Putamen (tissue), 1 donor: Measurements from ENCODE around the gene VAV2.

Experiments used
- DNase-seq: peaks from one replicate; pipeline ENCODE4 v3.0.0-alpha.2; 2016; ENCODE audit warnings: low spot score

VAV2 gene

DNA sequence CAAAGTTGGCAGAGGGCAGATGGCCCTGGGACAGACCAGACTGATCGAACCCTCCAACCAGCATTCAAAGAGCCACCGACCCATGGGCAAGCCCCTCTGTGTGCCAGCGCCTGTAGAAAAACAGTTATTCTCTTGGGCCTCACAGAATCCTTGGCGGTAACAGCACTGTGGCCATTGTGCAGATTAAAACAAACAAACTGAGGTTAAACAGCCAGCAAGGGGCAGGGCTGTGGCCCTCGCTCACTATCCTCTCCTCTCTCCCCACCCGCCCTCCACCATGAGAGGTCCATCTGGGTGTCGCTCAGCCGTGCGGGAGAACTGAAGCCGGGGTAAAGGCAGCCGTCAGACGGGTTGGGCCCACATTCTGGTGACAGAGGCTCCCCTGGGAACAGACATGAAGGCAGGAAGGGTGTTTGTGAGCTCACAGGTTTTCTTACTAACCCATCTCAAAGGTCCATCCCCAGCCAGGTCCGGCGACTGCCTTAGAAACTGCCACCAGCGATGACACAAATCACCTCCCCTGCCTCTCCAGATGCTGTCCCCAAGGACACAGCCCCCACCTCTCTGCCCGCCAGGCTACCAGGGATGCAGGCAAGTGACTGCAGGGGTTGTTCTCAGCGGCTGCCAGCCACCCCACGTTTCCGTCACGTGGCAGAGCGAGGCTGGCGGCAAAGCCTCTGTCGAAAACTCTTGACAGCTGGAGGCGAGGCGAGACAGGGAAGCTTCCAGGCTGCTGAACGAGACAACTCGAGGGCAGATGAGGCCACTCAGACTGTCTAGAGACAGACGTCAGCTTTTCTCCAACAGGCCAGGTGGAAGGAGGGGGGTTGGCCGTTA lies 178.2 kb downstream of the VAV2 start:
- no peak for DNase-seq

DNA sequence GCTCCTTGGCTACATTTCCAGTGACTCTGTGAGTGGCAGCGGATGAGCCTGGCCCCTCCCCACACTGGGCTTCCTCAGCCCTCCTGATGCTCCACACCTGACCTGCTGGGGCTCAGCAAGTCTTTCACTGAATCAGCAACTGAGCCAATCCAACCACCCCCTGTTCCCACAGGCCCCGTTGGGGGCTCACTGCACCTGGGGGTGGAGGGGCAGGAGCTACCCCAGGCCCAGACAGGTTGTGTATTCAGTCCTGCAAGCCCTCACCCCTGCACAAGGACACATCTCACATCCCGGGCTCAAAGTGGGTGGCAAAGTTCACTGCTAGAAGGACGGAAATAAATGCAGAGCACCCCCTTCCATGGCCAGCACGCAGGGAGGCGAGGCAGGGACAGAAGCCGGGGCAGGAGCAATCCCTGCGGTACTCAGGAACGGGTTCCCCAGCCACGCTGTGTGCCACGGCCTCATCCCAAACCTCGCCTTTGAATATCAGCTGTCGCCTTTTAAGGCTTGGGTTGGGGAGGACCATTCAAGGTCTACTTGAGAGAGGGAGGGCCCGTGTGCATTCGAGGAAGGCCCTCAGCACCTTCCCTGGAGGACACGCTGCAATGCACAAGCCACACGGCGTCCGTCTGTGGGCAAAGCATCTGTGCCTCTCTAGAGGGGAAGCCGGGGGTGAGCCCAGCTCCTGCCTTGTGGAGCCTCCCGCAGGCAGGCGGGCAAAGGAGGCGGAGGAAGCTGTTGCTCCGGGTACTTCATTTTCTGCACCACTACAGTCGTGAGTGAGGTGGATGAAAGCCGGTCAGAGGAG lies 179.0 kb downstream of the VAV2 start:
- no peak for DNase-seq

- DNase-seq, result no peak
Observed at GRCh38 chr9:133812077-133812868, 179.9 kb downstream of the VAV2 start.

- DNase-seq, result no peak
Observed at GRCh38 chr9:133811471-133811870, 180.7 kb downstream of the VAV2 start.

DNA sequence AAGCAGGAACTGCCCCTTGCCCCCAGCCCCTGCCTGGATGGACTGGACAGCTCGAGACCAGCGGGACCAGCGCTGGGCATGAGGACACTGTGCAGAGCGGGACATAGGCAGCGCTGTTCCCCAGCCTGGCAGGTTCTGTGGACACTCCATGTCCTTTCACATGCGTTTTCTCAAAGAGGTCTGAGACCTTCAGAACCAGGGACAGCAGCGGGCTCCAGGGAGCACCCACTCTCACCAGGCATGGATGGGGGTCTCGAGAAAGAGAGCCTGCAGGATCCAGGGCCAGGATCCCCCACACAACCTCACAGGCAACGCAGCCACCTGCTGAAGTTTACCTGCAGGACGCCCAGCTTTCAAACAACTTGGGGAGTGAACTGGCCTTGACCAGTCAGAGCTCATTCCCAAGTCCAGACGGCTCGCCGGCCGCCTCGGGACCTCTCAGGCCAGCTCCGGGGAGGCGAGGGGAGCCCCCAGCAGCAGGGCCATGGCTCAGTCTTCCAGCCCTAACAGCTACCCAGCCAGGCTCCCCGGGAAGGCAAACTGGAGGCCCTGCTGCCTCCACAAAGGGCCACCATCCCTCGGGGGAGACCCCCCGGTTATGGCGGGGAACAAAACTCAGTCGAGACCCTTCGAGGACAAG lies 181.4 kb downstream of the VAV2 start:
- DNase-seq, result no peak

DNA sequence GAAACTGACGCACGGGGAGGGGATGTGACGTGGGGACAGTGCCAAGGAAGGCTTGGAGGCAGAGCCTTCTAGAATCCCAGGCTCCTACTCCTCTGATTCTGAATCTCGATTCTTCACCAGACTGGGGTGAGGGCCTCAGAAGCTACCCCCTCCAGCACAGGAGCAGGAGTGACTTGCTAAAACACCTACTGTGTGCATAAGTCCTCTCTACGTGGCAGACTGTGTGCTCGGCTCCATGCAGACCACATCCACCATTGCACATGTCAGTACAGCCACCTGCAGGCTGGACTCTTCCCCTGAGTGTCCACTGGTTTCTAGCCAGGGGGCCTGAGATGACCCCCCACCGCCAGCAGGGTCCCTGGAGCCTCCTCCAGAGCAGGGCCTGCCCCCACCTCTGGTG lies 182.8 kb downstream of the VAV2 start:
- DNase-seq, result no peak

DNA sequence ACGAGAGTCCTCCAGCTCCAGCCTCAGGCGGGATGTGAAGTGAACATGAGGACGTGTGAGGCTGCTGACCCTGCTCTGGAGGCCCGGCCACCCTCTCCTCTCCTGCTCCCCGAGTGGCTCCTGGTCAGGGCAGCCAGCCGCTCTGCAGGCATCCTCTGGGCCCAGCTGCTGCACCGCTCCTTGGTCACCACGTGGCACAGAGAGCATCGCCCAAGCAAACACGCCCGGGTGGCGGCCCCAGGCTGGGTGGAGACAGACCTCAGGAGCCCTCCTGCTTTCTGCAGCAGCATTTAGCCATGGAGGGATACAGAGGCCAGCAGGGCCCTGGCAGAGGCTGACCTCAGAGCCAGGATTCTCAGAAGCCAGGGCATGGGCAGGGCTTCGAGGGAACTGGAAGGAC lies 184.3 kb downstream of the VAV2 start:
- no peak for DNase-seq

DNA sequence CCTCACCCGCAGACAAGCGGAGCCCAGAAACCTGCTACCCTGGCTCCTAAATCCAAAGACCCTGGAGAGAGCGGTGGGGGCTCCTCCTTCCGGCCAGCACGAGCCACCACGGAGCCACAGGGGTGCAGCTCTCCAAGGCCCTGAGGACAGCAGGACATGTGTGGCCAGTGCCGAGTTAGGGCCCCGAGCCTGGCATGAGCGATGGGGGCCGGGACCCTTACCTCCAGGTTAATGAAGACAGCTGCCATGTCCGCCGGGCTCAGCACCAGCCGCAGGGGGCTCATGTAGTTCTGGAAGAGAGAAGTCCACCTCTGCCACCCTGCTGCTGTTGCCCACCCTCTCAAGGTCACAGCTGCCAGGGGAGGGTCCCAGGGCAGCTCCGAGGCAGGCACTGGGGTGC lies 185.1 kb downstream of the VAV2 start:
- no peak for DNase-seq

- DNase-seq, result no peak
Observed at GRCh38 chr9:133806623-133807010, 185.5 kb downstream of the VAV2 start.

GRCh38 chr9:133805876-133806622 lies 186.1 kb downstream of the VAV2 start:
- DNase-seq, result no peak

DNA sequence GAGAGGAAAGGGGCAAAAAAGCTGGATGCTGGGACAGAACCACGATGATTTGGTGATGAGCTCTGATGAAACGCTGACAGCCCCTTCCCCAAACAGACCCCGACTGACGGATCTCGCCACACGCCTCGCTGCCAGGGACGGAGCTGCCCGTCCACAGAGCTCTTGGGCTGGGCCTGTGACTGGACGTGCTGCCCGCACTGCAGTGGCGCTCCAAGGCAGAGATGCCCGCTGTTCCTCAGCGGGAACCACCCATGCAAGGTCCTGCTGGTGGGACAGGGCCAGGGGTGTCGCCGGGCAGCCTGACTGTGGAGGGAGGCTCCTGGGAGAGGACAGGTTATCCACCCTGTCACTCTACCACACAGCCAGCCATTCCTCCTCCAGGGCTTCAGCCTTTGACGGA lies 187.9 kb downstream of the VAV2 start:
- DNase-seq, result no peak

GRCh38 chr9:133803745-133804144 lies 188.4 kb downstream of the VAV2 start:
- no peak for DNase-seq

- no peak for DNase-seq
Observed at GRCh38 chr9:133803028-133803585, 189.0 kb downstream of the VAV2 start.

GRCh38 chr9:133801739-133802138 lies 190.4 kb downstream of the VAV2 start:
- DNase-seq, result no peak

DNA sequence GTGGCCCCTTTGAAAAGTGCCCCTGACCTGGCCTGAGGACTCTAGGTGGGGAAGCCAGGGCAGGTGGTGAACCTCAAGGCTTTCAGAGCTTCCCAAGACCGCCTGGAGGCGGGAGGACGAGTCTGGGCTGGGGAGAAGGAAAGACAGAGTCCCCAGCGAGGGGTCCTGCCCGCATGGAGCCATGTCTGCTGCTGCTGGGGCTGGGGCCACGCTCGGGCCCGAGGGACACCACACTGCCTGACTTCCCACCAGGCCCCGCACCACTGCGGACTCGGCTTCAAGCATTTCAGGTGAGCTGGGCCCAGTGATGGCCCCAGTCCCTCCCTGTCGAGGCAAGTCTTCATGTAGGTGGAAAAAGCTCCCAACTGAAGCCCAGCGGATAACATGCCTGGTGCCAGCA lies 191.9 kb downstream of the VAV2 start:
- DNase-seq, result no peak

- DNase-seq, result no peak
Observed at GRCh38 chr9:133799716-133800115, 192.4 kb downstream of the VAV2 start.

- DNase-seq, result no peak
Observed at GRCh38 chr9:133799106-133799505, 193.0 kb downstream of the VAV2 start.

DNA sequence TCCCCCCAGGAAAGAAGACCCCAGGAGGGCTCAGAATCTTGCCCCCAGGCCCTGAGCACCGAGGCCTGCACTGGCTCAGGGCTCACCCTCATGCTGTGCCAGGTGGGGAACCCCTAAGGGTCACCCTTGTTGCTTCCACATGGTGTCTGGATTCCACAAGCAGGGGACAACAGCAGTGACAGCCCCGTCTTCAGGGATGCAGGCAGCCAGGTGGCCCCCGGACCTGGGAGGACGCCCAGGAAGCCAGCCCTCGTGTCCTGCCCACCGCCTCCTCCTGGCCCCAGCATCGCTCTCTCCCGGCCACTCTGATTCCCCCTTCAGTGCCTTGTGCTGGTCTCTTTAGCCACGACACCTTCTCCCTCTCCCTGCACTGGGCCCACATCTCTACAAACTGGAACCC lies 194.0 kb downstream of the VAV2 start:
- DNase-seq, result no peak

DNA sequence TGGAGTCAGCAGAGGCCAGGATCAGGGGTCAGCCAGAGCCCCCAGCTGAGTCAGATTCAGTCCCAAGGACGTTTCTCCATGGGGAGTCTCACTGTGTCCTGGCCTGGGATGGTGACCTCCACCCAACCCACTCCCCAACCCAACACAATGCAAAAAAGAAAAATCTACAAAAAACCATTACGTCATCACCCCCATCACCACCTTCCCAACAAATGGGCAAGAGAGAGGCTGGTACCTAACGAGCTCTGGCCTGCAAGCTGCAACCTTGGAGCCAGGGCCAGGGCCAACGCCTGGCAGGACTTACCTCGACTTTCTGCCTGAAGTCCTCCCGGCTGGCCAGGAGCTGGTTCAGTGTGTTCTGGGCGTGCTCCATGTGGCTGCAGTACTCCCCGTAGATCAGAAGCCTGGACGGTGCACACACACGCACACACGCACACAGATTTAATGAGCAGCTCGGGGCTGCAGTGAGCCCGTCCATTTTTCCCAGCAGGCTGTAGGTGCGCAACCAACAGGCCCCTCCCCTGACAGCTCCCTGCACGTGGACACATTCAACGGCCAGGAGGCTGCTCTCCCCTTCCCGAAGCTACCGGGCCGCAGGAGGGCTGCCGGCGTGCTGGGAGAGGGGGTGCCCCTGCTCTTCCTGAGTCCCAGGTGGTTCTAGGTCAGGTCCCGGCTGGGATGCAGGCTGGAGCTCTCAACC lies 194.6 kb downstream of the VAV2 start:
- no peak for DNase-seq

DNA sequence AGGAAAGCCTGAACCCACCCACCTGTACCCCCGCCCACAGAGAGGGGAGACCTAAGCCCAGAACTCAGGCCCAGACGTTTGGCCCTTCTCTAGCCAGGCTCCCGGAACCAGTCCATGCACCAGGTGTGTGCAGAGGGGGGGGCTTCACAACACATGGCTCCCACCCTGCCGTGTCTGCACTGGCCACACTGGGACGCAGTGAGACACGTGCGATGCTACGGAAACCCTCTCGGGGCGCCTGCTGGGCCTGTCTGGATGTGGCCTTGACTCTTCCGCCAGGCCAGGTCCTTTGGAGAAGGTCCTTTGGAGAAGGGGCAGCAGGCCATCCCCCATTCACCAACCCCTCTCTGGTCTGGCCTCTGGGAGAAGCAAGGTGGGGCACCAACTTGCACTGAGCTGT lies 195.6 kb downstream of the VAV2 start:
- no peak for DNase-seq
